ENCODE results near the gene HNRNPC. TPM values are rescaled to one million over a fixed set of nuclear protein-coding genes. Genes with fewer than 3 reads are reported as not detected.
"Not testable (repeated sequence)": the region's sequence is repeated elsewhere in the genome, so short reads cannot be mapped to it uniquely, and the experiment has no call there.

The HNRNPC gene
- total RNA-seq, 1 donor from 2014 or later = 715 TPM

DNA sequence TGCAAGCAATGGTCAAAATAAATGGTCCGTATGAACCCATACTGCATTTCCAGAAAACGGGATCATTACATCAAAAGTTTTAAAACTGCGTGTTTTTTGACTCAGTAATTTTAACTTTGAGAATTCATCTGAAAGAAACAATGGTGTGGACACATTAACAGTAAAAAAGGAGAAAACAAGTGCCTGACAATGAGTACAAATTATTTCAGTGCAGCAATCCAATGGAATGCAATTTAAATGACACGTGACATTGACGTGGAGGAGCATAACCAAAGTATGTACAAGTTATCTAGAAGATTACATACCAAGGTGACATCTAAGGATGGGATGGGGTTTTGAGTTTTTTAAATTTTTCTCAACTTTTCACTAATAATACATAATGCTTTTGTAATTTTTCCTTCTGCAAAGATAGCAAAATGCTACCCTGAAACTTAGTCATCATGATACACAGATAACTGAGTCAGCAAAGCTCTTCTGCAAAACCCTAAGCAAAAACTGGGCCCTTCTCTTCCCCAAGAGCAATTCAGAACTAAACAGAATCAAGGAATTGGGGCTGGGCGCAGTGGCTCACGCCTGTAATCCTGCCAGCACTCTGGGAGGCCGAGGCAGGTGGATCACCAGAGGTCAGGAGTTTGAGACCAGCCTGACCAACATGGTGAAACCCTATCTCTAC lies 20.4 kb downstream of the HNRNPC start:
- intact Hi-C loops (cut with micrococcal nuclease) = no loop called here

DNA sequence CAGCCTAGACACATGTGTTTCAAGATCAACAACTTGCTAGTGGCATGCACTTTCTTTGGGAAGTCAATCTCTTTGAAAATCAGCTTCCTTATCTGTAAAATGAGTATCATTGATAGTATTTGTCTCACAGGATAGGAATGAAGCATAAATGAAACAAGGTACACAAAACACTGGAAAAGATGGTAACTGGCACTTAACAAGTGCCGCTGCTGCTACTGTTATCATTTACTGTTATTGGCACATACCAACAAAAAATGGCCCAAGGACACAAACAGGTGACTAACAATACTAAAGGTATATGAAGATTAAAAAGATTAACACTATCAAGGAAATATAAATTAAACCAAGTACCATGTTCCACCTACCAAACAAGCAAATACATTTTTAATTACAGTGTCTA lies 20.9 kb downstream of the HNRNPC start:
- intact Hi-C loops (cut with micrococcal nuclease) = no loop called here

DNA sequence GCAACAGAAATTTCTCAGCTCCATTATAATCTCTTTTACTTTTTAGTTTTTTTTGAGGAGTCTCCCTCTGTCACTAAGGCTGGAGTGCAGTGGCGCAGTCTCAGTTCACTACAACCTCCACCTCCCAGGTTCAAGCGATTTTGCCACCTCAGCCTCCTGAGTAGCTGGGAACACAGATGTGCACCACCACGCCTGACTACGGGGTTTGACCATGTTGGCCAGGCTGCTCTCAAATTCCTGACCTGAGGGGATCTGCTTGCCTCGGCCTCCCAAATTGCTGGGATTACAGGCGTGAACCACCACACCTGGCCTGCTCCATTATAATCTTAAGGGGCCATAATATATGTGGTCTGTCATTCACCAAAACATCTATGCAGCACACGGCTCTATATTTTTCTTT lies 23.4 kb downstream of the HNRNPC start:
- intact Hi-C loops (cut with micrococcal nuclease) = no loop called here

DNA sequence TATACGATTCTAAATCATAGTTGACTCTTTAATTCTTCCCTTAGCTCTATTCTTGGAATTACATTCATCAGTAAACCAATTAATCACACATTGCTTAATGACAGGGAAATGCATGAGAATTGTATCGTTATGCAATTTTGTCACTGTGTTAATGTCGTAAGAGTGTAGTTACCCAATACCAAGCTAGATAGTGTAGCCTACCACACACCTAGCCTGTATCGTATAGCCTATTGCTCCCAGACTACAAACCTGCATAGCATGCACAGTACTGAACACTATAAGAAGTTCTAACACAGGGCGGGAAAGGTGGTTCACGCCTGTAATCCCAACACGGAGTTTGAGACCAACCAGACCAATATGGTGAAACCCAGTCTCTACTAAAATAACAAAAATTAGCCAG lies 24.7 kb downstream of the HNRNPC start:
- intact Hi-C loops (cut with micrococcal nuclease) = loop anchor here (5.0 kb wide), 1 partner anchor 313 kb away; no protein-coding TSS in a partner anchor

DNA sequence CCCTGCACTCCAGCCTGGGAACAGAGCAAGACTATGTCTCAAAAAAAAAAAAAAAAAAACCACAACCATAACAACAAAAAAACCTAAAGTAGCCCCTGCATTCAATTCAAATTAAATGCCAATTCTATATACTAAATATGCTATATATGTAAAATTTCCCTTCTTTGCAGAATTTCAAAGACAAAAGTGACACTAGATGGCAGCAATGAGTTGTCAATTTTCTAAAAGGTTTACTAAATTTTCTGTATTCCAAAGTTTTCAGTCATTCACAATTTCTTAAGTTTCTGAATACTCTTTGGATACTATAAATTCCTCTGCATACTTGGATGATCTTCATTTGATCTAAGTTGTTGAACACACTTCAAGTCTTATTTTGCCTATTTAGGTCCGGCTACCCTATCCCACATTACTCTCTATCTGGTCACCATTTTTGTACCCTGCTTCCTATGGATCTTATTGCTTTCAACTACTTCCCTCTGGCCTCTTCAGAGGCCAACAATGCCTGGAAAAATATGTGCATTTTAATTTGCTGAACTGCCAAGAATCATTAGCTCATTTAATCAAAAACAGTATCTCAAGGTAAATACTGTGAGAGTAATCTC lies 27.9 kb downstream of the HNRNPC start:
- intact Hi-C loops (cut with micrococcal nuclease) = loop anchor here (2.0 to 5.0 kb wide), 3 partner anchors 15 to 316 kb away; partner anchors contain the start of gene SUPT16H

DNA sequence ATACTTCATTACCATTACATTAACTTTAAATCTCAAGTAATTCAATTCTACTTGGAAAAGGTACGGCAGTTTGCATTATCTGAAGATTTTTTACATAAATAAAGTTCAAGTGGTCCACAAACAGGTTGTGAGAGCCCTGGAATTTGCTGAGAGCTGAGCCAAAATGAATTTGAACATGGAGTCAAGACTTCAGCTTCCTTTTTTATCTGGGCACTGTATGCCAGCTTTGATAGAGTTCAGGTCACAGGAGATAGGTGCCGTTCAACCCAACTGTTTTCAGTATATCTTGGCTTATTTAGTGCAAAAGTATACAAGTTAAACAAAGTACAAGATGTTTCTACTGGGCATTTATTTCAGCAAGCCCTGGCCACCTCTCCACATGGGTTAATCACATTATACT lies 28.8 kb downstream of the HNRNPC start:
- intact Hi-C loops (cut with micrococcal nuclease) = loop anchor here (2.0 to 5.0 kb wide), 3 partner anchors 16 to 317 kb away; partner anchors contain the start of gene SUPT16H

DNA sequence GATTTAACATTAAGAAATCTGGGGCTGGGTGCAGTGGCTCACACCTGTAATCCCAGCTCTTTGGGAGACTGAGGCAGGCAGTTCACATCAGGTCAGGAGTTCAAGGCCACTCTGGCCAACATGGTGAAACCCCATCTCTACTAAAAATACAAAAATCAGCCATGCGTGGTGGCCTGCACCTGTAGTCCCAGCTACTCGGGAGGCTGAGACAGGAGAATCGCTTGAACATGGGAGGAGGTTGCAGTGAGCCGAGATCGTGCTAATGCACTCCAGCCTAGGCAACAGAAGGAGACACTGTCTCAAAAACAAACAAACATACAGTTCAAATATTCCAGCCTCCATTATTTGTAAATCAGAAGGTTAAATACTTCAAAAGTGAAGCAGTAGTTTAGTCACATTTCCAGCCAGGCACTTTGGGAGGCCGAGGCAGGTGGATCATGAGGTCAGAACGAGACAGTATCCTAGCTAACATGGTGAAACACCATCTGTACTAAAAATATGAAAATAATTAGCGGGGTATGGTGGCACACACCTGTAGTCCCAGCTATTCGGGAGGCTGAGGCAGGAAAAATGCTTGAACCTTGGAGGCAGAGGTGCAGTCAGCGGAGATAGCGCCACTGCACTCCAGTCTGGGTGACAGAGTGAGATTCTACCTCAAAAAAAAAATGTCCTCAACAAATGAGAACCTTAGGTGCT lies 30.3 kb downstream of the HNRNPC start:
- intact Hi-C loops (cut with micrococcal nuclease) = no loop called here

DNA sequence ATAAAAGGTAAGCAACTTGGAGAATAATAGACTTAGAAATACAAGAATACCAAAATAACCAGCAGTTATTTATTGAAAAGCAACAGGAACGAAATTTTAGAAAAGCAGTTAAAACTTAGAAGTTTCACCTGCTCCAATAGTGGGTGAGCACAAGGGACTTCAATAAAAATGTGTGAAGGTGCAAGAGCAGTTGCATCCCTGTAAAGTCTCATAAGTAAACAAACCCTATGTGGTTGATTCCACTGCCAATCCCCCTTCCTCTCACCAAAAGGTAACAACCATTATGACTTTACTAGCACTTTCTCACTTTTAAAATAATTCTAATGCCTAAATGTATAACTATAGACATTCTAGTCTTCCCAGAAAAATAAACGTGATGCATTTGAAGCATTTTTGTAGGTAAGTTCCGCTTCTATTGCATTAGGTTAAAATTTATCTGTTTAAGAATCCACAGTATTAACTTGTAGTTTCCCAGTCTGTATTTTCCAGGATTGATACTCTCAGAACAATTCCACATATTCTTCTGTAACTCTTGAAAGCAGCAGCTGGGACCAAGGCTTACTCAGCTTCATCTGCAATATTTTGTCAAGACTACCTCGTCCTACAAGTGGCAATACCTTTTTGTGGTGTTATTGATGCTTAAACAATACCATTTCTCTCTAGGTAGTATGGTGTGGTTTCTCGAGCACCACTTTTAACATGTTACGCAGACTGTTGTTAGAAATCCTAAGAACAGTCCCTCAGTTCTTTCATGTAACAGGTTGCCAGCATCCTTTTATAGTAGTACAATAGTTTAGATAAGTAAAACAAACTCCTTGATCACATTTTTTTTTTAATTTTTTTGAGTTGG lies 32.1 kb downstream of the HNRNPC start:
- intact Hi-C loops (cut with micrococcal nuclease) = loop anchor here (1.0 kb wide), 1 partner anchor 8 kb away; no protein-coding TSS in a partner anchor

DNA sequence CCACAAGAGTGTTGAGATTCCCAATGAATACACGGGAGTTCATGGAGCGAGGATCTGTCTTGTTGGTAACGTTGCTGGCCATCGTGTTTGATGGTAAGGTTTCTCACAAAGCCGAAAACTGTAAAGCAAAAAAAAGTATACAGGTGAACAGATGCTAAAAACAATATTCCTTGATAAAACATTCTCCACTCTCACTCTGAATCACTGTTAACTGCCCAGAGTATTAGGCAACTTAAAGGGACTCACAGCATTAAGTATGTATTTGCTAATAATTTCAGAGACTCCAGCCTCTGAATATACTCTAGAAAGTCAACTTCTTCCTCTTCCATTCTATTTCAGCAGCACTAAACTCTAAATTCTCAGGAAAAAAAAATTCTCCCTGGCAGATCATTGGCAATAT lies 35.1 kb downstream of the HNRNPC start:
- intact Hi-C loops (cut with micrococcal nuclease) = no loop called here

DNA sequence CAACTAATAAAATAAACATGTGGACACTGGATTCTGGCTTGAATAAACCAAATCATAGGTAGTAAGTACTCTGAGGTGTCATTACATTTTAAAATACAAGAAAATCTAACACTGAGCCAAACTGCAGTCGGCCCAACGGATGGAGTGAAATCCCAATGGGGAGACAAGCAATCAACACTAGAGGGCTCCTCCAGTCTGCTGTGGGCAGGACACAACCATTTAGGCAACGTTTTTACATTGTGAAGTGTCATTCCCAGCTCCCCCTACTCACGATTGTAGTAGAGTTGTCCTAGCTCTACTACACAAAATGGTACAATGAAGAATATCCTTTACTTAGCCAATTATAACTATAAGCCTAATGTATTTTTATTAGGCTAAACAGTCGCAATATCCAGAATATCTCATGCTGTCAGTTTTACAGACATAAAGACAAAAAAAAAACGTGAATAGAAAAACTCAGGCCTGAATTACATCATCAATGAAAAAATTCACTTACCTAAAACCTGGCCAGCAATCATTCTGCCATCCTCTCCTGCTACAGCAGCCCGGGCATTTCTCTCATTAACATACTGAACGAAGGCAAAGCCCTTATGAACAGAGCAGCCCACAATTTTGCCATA lies 35.7 kb downstream of the HNRNPC start:
- intact Hi-C loops (cut with micrococcal nuclease) = no loop called here

DNA sequence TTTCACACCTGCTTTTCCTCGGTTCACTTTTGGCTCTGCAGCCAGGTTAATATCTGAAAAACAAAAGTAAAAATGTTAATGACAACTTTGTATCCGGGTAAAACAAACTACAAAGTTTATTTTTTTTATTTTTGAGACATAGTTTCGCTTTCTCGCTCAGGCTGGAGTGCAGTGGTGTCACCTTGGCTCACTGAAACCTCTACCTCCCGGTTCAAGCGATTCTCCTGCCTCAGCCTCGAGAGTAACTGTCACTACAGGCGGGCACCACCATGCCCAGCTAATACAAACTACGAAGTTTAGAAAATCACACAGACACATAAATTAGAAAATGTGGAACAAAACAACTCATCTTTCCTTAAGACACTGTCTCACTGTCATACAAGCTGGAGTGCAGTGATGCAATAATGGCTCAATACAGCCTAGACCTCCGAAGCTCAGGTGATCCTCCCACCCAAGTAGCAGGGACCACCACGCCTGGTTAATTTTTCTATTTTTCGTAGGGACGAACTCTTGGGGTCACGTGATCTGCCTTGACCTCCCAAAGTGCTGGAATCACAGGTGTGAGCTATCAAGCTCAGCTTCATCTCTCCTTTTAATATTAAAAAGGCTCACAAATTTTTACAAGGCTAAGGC lies 38.1 kb downstream of the HNRNPC start:
- intact Hi-C loops (cut with micrococcal nuclease) = loop anchor here (1.0 to 2.0 kb wide), 4 partner anchors 14 to 153 kb away; partner anchors contain the start of gene SUPT16H

DNA sequence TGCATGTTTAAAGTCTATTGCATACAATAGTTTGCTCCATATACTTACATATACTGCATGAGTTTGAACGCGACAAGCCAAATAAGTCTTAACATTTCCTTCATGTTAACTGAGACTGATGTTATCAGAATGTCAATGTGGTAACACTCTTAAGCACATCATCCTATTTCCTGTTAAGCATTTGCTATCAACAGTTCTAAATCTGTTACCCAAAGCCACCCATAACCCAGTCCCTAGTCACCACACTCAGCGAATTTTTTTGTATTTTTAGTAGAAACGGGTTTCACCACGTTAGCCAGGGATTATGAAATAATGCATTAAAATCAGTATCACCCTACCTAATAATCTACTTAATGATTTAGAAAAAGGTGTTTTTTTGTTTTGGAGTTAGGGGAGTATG lies 39.4 kb downstream of the HNRNPC start:
- intact Hi-C loops (cut with micrococcal nuclease) = loop anchor here (1.0 to 2.0 kb wide), 4 partner anchors 7 to 79 kb away; no protein-coding TSS in a partner anchor

DNA sequence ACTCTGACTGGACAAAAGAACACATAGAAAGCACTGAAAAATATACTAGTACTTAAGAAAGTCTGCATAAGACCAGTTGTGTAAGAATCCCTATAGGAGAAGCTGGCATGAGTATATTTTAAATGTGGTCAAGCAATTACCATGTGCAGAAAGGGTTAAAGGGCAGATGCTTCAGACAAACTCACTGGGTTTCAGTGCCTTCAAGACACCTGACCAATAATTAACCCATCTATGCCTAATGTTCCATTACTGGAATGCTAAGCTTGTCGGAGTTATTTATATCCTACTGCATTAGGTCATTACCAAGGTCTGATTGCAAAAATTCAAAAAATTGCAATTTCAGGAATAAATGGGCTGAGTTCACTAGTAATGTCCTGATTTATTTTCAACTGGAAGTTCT lies 41.3 kb downstream of the HNRNPC start:
- intact Hi-C loops (cut with micrococcal nuclease) = no loop called here

DNA sequence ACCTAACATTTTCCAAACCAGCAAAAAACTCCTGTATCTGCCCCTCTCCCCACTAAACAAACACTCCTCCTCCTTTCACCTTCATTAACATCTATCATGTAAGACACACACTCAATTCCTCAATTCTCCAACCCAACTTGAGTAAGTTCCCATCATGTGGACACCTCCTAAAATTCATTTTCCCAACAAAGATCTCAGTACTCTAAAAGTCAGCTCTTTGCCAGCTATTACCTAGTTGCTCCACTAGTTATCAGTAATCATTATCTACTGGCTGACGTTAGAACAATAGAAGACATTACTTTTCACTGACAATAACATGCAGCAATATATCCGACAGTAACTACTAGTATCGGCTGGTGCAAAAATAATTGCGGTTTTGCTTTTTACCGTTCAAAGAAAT lies 42.1 kb downstream of the HNRNPC start:
- intact Hi-C loops (cut with micrococcal nuclease) = no loop called here

DNA sequence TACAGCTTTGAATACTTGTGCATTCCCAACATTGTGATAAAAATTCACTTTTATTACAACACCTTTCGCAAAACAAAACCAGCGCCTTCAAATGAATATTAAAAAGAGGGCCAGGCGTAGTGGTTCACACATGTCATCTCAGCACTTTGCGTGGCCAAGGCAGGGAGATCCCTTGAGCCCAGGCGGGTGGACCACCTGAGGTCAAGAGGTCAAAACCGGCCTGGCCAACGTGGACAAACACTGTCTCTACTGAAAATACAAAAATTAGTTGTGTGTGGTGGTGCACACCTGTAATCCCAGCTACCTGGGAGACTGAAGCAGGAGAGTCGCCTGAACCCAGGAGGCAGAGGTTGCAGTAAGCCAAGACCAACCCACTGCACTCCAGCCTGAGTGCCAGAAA lies 42.8 kb downstream of the HNRNPC start:
- intact Hi-C loops (cut with micrococcal nuclease) = no loop called here

DNA sequence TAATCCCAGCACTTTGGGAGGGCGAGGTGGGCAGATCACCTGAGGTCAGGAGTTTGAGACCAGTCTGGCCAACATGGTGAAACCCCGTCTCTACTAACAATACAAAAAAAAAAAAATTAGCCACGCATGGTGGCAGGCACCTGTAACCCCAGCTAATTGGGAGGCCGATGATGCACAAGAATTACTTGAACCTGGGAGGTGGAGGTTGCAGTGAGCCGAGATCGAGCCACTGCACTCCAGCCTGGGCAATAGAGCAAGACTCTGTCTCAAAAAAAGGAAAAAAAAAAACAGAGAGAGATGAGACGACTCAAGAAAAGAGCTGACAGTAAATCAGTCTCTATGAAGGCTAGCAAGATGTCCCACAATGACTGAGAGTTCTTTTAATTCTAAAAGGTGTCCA lies 44.1 kb downstream of the HNRNPC start:
- intact Hi-C loops (cut with micrococcal nuclease) = not testable (repeated sequence)

DNA sequence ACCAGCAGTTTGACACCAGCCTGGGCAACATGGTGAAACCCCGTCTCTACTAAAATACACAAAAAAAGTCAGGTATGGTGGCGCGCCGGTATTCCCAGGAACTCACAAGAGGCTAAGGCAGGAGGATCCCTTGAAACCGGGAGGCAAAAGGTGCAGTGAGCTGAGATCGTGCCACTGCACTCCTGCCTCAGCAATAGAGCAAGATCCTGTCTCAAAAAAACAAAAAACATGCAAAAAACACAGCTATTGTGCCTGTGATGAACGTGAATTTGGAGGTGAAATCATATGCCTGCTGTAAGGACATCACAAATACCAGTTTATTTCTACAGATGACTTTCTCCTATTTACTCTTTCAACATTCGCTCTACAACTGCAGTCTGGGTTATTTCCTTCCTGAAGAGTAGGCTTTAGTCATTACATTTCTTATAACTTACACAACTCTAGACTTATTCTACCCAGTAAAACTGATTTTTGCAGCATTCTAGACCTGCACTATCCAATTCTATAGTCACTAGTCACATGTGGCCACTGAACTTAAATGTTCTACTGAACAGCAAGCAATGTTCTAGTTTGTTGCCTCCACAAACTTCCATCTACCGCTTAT lies 48.3 kb downstream of the HNRNPC start:
- intact Hi-C loops (cut with micrococcal nuclease) = loop anchor here (1.0 to 2.0 kb wide), 2 partner anchors 9 to 14 kb away; no protein-coding TSS in a partner anchor

DNA sequence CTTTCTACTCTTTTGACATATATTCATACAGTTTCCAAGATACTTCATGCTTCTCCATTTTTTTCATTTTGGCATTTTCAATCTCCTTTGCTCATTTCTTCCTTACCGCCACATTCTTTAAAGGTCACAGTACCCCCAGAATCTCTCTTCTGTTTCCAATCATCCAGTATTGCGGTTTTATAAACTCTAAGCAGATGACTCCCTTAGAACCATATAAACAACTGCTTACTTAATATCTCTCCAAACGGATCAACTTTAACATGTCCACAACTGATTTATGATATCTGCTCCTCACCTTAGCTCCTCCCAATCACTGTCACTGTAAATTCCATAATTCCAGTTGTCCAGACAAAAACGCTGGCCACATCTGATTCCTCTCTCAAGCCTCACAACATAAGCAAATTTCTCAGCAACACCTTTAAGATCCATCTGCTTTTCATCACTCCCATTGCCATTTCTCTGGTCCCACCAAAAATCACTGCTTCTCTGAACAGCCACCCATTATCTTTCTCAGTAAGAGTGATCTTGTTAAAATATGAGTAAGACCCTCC lies 49.6 kb downstream of the HNRNPC start:
- intact Hi-C loops (cut with micrococcal nuclease) = loop anchor here (2.0 kb wide), 1 partner anchor 13 kb away; no protein-coding TSS in a partner anchor

DNA sequence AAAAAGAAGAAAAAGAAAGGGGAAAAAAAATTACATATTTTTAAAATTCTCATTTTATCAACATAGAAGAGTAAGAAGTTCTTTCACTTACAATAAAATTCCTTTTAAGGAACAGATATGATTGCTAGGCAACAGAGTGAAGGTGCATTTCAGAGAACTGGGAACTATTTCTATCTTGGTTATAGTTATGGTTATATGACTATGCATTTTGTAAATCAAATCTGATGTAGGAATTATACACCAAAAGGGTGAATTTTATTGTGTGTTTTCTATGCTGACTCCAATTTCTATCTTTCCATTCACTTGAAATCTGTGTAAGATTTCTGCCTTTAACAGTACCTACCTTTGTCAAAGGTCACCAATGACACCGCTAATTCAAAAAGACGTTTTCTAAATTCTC lies 50.1 kb downstream of the HNRNPC start:
- intact Hi-C loops (cut with micrococcal nuclease) = no loop called here

Measured in T-helper 1 cell treated with Interleukin-12 subunit alpha and Interleukin-12 subunit beta and Interleukin-4 antibody, amounts not matched to agents 30 ng/mL and 1 ng/mL, for 36 hours (primary cell).